PC-3 (cell line): ENCODE data around the gene SCAF8. TPM values are rescaled to one million over a fixed set of nuclear protein-coding genes. Genes with fewer than 3 reads are reported as not detected.
"Not testable (repeated sequence)": the region's sequence is repeated elsewhere in the genome, so short reads cannot be mapped to it uniquely, and the experiment has no call there.

ENCODE experiments used
- ATAC-seq: fragments of 200-7000 bp; cut with Tn5 transposase; 2 replicates; pipeline ENCODE4 v1.9.1; 2020; ENCODE audit warnings: mild to moderate bottlenecking, moderate library complexity
- BruUV-seq: library from RNA; stranded (reverse); fragments of 400-500 nt; replicated peaks from 2 replicates; lab custom pipeline; 2021; lab: Mats Ljungman, UMichigan
- CTCF ChIA-PET: fragments of 300-600 bp; sonication (Branson Sonifier 250); formaldehyde crosslinking; loops from one replicate; lab custom pipeline; 2022; ENCODE audit warnings: antibody characterized with exemption; lab: Charles Lee
- POLR2A ChIA-PET: fragments of 300-600 bp; sonication (Branson Sonifier 250); formaldehyde crosslinking; loops from one replicate; lab custom pipeline; 2022; ENCODE audit warnings: antibody characterized with exemption; ENCODE audit not compliant: unreplicated experiment; lab: Charles Lee
- DNase-seq: peaks from one replicate; pipeline ENCODE4 v3.0.0-alpha.2; 2015
- H2AFZ ChIP-seq: fragments of 300-600 bp; sonication (generic); 2 replicates; pipeline ENCODE4 v1.6.0; 2016; ENCODE audit warnings: antibody characterized with exemption, low read length
- H3F3A ChIP-seq: fragments of 300-600 bp; sonication (generic); one replicate; pipeline ENCODE4 v1.6.0; 2017; ENCODE audit warnings: antibody characterized with exemption, low read length, control low read depth, mild to moderate bottlenecking; ENCODE audit not compliant: unreplicated experiment
- H3K27ac ChIP-seq: fragments of 300-600 bp; sonication (generic); 2 replicates; pipeline ENCODE4 v1.5.1; 2016; ENCODE audit warnings: mild to moderate bottlenecking, low read length
- H3K27me3 ChIP-seq: fragments of 300-600 bp; sonication (generic); 2 replicates; pipeline ENCODE4 v1.6.1; 2016; ENCODE audit warnings: low read length, mixed read lengths
- H3K36me3 ChIP-seq: fragments of 300-600 bp; sonication (generic); 2 replicates; pipeline ENCODE4 v1.6.1; 2016; ENCODE audit warnings: low read depth, mixed run types, low read length, mixed read lengths
- H3K4me1 ChIP-seq: fragments of 300-600 bp; sonication (generic); 2 replicates; pipeline ENCODE4 v1.5.1; 2016; ENCODE audit warnings: low read length; ENCODE audit not compliant: insufficient read depth
- H3K4me2 ChIP-seq: fragments of 300-600 bp; sonication (generic); 2 replicates; pipeline ENCODE4 v1.6.0; 2016; ENCODE audit warnings: low read length
- H3K4me3 ChIP-seq: fragments of 300-600 bp; sonication (generic); 2 replicates; pipeline ENCODE4 v1.5.1; 2016; ENCODE audit warnings: mild to moderate bottlenecking, low read length, mixed read lengths
- H3K79me2 ChIP-seq: fragments of 300-600 bp; sonication (generic); 2 replicates; pipeline ENCODE4 v1.6.1; 2017; ENCODE audit warnings: low read length, mixed read lengths
- H3K9ac ChIP-seq: fragments of 300-600 bp; sonication (generic); 2 replicates; pipeline ENCODE4 v1.6.0; 2016; ENCODE audit warnings: mild to moderate bottlenecking, low read length
- H3K9me2 ChIP-seq: fragments of 300-600 bp; sonication (generic); replicated peaks from 2 replicates; pipeline ENCODE4 v1.6.1; 2016; ENCODE audit warnings: mixed run types, low read length, mixed read lengths
- H3K9me3 ChIP-seq: fragments of 300-600 bp; sonication (generic); 2 replicates; pipeline ENCODE4 v1.6.1; 2016; ENCODE audit warnings: low read length, mixed read lengths
- H4K20me1 ChIP-seq: fragments of 300-600 bp; sonication (generic); 2 replicates; pipeline ENCODE4 v1.6.1; 2016; ENCODE audit warnings: low read length, mixed read lengths
- EZH2 ChIP-seq: fragments of 300-600 bp; sonication (generic); IDR thresholded peaks from one replicate; pipeline ENCODE4 v1.6.1; 2017; ENCODE audit warnings: antibody characterized with exemption, mild to moderate bottlenecking, low read length; ENCODE audit not compliant: unreplicated experiment
- EZH2phosphoT487 ChIP-seq: fragments of 300-600 bp; sonication (generic); IDR thresholded peaks from 2 replicates; pipeline ENCODE4 v1.6.1; 2018; ENCODE audit warnings: mild to moderate bottlenecking, antibody characterized with exemption, low read length, borderline replicate concordance
- intact Hi-C: fragments of 100-400 bp; cut with micrococcal nuclease; formaldehyde crosslinking; loops from 2 replicates; pipeline ENCODE4 v1.9.0; 2023
- total RNA-seq: library from RNA; depleted of rRNA; stranded (reverse); fragments of >200 nt; gene quantifications from 2 replicates; pipeline ENCODE4 v1.2.3, GENCODE V29; 2014
- TF ChIP-seq, protein P1 (sequence below): fragments of 300-600 bp; sonication (generic); conservative IDR thresholded peaks from 2 replicates; pipeline ENCODE4 v1.5.1; 2017; ENCODE audit warnings: antibody characterized with exemption, low read depth, mild to moderate bottlenecking, low read length

The SCAF8 gene
- total RNA-seq, 1 experiment from 2014 or later: 11.9 TPM

DNA sequence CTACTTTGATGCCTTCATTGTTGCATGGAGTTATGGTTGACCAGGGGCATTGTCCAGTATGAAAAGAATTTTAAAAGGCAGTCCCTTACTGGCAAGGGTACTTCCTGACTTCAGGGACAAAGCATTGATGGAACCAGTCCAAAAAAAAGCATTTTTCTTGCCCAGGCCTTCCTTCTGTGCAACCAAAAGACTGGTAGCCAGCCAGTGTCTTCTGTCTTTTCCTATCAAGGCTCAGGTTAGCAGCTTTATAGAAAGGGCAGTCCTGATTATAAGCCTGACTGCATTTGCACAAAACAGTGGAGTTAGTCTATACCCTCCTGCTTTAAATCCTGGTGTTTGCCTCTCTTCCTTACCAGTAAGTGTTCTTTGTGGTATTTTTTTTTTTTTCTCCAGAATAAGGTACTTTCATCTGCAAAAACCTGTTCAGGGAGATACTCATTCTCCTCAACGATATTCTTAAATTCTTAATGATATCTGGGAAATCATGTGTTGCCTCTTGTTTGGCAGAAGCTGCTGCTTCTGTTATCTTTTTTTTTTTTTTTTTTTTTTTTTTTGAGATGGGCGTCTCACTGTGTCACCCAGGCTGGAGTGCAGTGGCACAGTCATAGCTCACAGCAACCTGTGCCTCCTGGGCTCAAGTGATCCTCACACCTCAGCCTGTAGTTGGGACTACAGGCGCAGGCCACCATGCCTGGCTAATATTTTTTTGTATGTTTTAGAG, 33.9 kb downstream of the SCAF8 start:
- no TSS peak for BruUV-seq
- ATAC-seq (no peak; the same call in 1 of the 2 replicates), DNase-seq (no peak)
- ChIA-PET POLR2A (interaction anchor here (0.6 kb wide), 1 partner anchor 33 kb away, joined by 21 read pairs; no protein-coding TSS in a partner anchor), CTCF (no interaction called here)
- no peak overlapping the region for H2AFZ ChIP-seq
- no peaks in the 10 kb centered on the region for H3K9me3 ChIP-seq
- H3F3A ChIP-seq: no peaks in the 10 kb centered on the region
- no peaks in the 10 kb centered on the region for H3K36me3 ChIP-seq
- H3K79me2 ChIP-seq: peaks cover 100% of the 10 kb centered on the region
- intact Hi-C loops: no loop called here
- H3K4me2 ChIP-seq: no peak overlapping the region
- peaks cover 35% of the 10 kb centered on the region for H4K20me1 ChIP-seq
- H3K4me3 ChIP-seq: no peak overlapping the region
- no peaks in the 10 kb centered on the region for H3K4me1 ChIP-seq
- H3K9ac ChIP-seq: no peak overlapping the region
- no peaks in the 10 kb centered on the region for H3K9me2 ChIP-seq
- TF ChIP-seq EZH2 (no peak), EZH2phosphoT487 (no peak)
- TF ChIP-seq, protein P1, sequence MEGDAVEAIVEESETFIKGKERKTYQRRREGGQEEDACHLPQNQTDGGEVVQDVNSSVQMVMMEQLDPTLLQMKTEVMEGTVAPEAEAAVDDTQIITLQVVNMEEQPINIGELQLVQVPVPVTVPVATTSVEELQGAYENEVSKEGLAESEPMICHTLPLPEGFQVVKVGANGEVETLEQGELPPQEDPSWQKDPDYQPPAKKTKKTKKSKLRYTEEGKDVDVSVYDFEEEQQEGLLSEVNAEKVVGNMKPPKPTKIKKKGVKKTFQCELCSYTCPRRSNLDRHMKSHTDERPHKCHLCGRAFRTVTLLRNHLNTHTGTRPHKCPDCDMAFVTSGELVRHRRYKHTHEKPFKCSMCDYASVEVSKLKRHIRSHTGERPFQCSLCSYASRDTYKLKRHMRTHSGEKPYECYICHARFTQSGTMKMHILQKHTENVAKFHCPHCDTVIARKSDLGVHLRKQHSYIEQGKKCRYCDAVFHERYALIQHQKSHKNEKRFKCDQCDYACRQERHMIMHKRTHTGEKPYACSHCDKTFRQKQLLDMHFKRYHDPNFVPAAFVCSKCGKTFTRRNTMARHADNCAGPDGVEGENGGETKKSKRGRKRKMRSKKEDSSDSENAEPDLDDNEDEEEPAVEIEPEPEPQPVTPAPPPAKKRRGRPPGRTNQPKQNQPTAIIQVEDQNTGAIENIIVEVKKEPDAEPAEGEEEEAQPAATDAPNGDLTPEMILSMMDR: no peak
- no peak overlapping the region for H3K27ac ChIP-seq
- no peaks in the 10 kb centered on the region for H3K27me3 ChIP-seq

DNA sequence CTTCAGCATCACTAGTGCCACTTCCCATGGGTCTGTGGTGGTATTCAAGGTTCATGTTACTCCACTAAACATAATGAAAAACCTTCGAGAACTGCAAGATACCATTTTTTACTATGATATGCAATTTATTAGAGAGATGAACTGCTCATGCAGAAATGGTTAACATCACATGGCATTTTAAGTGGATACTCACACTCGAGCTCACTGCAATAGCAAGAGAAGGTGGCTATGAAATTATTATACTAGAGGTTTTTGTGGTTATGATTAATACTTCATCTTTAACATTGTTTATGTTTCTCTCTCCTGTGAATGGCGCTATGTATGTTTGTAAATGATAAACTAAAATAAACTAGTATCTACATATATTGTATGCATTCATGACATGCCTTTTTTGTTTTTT, 35.1 kb downstream of the SCAF8 start:
- peaks cover 29% of the 10 kb centered on the region for H4K20me1 ChIP-seq
- H3K36me3 ChIP-seq: no peaks in the 10 kb centered on the region
- CTCF ChIA-PET: no interaction called here
- intact Hi-C loops: no loop called here
- no peaks in the 10 kb centered on the region for H3F3A ChIP-seq
- no peaks in the 10 kb centered on the region for H3K27me3 ChIP-seq
- no peaks in the 10 kb centered on the region for H3K4me1 ChIP-seq
- no peaks in the 10 kb centered on the region for H3K9me3 ChIP-seq
- no peak overlapping the region for H3K9ac ChIP-seq
- H3K4me2 ChIP-seq: no peak overlapping the region
- BruUV-seq: no TSS peak
- ATAC-seq (no peak), DNase-seq (no peak)
- TF ChIP-seq EZH2 (no peak), EZH2phosphoT487 (no peak)
- TF ChIP-seq, protein P1: no peak
- H2AFZ ChIP-seq: no peak overlapping the region
- no peak overlapping the region for H3K27ac ChIP-seq
- H3K9me2 ChIP-seq: no peaks in the 10 kb centered on the region
- no peak overlapping the region for H3K4me3 ChIP-seq
- H3K79me2 ChIP-seq: peaks cover 100% of the 10 kb centered on the region
- POLR2A ChIA-PET: no interaction called here

GRCh38 chr6:154773610-154774089, 40.4 kb downstream of the SCAF8 start:
- Histone ChIP-seq H3K27me3 (no peaks in the 10 kb centered on the region), H3K4me1 (no peaks in the 10 kb centered on the region), H3K9ac (no peak overlapping the region), H3K9me2 (no peaks in the 10 kb centered on the region), H3K27ac (no peak overlapping the region), H4K20me1 (peaks cover 18% of the 10 kb centered on the region), H2AFZ (no peak overlapping the region), H3K4me2 (no peak overlapping the region), H3K79me2 (peaks cover 76% of the 10 kb centered on the region), H3K4me3 (no peak overlapping the region), H3K36me3 (peaks cover 5% of the 10 kb centered on the region; the same call in 1 of the 2 replicates), H3K9me3 (no peaks in the 10 kb centered on the region), H3F3A (no peaks in the 10 kb centered on the region)
- ATAC-seq (no peak), DNase-seq (no peak)
- BruUV-seq: no TSS peak
- intact Hi-C loops: no loop called here
- TF ChIP-seq EZH2phosphoT487: no peak
- TF ChIP-seq EZH2: no peak
- TF ChIP-seq, protein P1: no peak
- CTCF ChIA-PET: no interaction called here
- POLR2A ChIA-PET: no interaction called here

- CTCF ChIA-PET, H3K36me3 ChIP-seq, H3F3A ChIP-seq, H3K9me3 ChIP-seq, H3K4me2 ChIP-seq, H2AFZ ChIP-seq, H3K4me1 ChIP-seq, H3K4me3 ChIP-seq, intact Hi-C loops, ATAC-seq, H3K9me2 ChIP-seq, H4K20me1 ChIP-seq, H3K27me3 ChIP-seq, BruUV-seq, H3K27ac ChIP-seq, H3K9ac ChIP-seq, POLR2A ChIA-PET, DNase-seq: not testable (repeated sequence)
- peaks cover 38% of the 10 kb centered on the region for H3K79me2 ChIP-seq
These were observed 45.9 kb downstream of the SCAF8 start for GRCh38 chr6:154779157-154779556.
